RWPE1 (cell line): ENCODE results near the gene TCF12.

Experiments used
- CTCF ChIA-PET: fragments of 350-600 bp; sonication (Branson Sonifier 250); formaldehyde crosslinking; extraction: SDS; loops from one replicate; lab custom pipeline; 2021; lab: Yijun Ruan, JAX
- POLR2A ChIA-PET: fragments of 400-600 bp; formaldehyde crosslinking; extraction: SDS; loops from one replicate; lab custom pipeline; 2020; ENCODE audit warnings: antibody characterized with exemption; ENCODE audit not compliant: low non-redundant PET; lab: Yijun Ruan, JAX
- DNase-seq: peaks from one replicate; pipeline ENCODE4 v3.0.0; 2012; ENCODE audit warnings: low spot score
- H3K27ac ChIP-seq: fragments of 450-650 bp; 2 replicates; pipeline ENCODE4 v1.5.1; 2017
- CTCF ChIP-seq: fragments of 450-650 bp; conservative IDR thresholded peaks from 2 replicates; pipeline ENCODE4 v1.5.1; 2017; ENCODE audit warnings: low read depth, mild to moderate bottlenecking

TCF12 gene

DNA sequence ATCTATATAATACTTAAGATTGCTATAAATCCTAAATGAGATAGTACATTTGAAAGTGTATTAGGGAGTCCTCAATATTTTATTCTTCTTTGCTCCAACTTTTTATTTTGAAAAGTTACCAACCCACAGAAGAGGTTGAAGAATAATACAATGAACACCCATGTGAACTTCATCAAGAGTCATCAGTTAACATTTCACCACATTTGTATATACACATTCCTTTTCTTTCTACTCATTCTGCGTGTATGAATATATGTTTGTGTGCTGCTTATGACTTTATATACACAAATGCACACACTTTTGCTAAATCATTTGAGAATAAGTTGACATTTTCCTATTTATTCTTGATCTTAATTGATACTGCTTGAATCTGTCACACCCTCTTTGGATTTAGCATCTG is 264.6 kb downstream of the TCF12 start:
- TF ChIP-seq CTCF = no peak

GRCh38 chr15:57183614-57184344 is 265.3 kb downstream of the TCF12 start:
- DNase-seq = no peak
- ChIA-PET POLR2A (no interaction called here), CTCF (interaction anchor here (0.7 kb wide), 1 partner anchor 344 kb away, joined by 3 read pairs; no protein-coding TSS in a partner anchor)
- TF ChIP-seq CTCF = no peak
- no peak overlapping the region for H3K27ac ChIP-seq

More for the DNA sequence above, 264.6 kb downstream of the TCF12 start:
- H3K27ac ChIP-seq = no peak overlapping the region
- ChIA-PET CTCF (no interaction called here), POLR2A (no interaction called here)
- no peak for DNase-seq

- POLR2A ChIA-PET = no interaction called here
These were observed 266.1 kb downstream of the TCF12 start for GRCh38 chr15:57184502-57184901.

GRCh38 chr15:57185507-57186074 is 267.1 kb downstream of the TCF12 start:
- no peak overlapping the region for H3K27ac ChIP-seq
- no peak for DNase-seq
- no peak for TF ChIP-seq CTCF
- POLR2A ChIA-PET = no interaction called here
- CTCF ChIA-PET = interaction anchor here (0.7 kb wide), 1 partner anchor 12 kb away, joined by 3 read pairs; no protein-coding TSS in a partner anchor

More at GRCh38 chr15:57184502-57184901, 266.1 kb downstream of the TCF12 start:
- no peak for DNase-seq
- H3K27ac ChIP-seq = no peak overlapping the region
- no peak for TF ChIP-seq CTCF
- CTCF ChIA-PET = interaction anchor here (0.7 kb wide), 1 partner anchor 343 kb away, joined by 3 read pairs; no protein-coding TSS in a partner anchor

- TF ChIP-seq CTCF = no peak
- DNase-seq = no peak
- CTCF ChIA-PET = no interaction called here
- POLR2A ChIA-PET = no interaction called here
- no peak overlapping the region for H3K27ac ChIP-seq
These were observed 271.0 kb downstream of the TCF12 start for GRCh38 chr15:57189466-57189865.

GRCh38 chr15:57190208-57190607 is 271.8 kb downstream of the TCF12 start:
- CTCF ChIA-PET = interaction anchor here (0.7 to 0.9 kb wide), 2 partner anchors 23 to 150 kb away, joined by 3 read pairs; no protein-coding TSS in a partner anchor
- DNase-seq = no peak
- no peak overlapping the region for H3K27ac ChIP-seq
- POLR2A ChIA-PET = no interaction called here
- no peak for TF ChIP-seq CTCF
